ENCODE results near the gene ZNF672. TPM values are rescaled to one million over a fixed set of nuclear protein-coding genes. Genes with fewer than 3 reads are reported as not detected.

ZNF672 gene
- total and polyA plus RNA-seq, 2 of the 4 experiments (the other 2 are of a cell fraction): 6.6 to 12.6 TPM

DNA sequence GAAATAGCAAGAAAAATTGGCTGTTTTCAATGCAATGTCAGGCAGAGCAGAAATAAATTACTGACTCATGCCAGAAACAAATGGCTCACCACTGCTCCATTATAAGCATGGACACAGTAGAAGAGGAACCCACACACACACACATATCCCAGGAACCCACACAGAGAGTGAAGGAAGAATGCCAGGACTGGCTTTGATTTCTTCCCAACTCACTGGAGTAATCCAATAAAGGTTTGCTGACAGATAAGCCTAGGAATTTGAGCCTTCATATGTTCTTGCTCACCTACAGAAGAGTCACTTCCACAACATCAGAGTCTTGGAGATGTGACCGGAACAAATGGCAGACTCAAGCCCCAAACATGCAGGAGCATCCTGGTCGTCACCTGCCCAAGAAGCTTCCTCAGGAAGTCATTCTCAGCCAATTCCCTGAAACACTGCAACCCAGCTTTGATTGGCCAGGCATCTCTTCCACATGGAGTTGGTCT lies 14.5 kb upstream of the ZNF672 start (continued):
- TF ChIP-seq POLR2A (IDR thresholded peaks at IDR 0.05; ENCODE audit: low read depth, low read length): peak; percentile 36; the same call in 1 of the 2 replicates

- no CpG with 5 or more reads among the region's 1 CpG for WGBS, 2 experiments (ENCODE audit: extremely low coverage in 2 of 2, insufficient read length in 1 of 2)
- dilution Hi-C loops (cut with HindIII; ENCODE audit: low sequenced_read_pairs, unreplicated experiment) (no loop called here), intact Hi-C loops (cut with micrococcal nuclease) (no loop called here), in situ Hi-C loops (cut with MboI; ENCODE audit: low sequenced_read_pairs) (no loop called here)
- TF ChIP-seq MAZ (IDR thresholded peaks at IDR 0.05; ENCODE audit: borderline replicate concordance, low read depth, low read length) (no peak), MAFK (IDR thresholded peaks at IDR 0.05; ENCODE audit: low read depth, low read length) (no peak), RAD21 (IDR thresholded peaks at IDR 0.05; ENCODE audit: low read length) (no peak), MXI1 (IDR thresholded peaks at IDR 0.05; ENCODE audit: borderline replicate concordance, low read depth, low read length) (no peak), BHLHE40 (IDR thresholded peaks at IDR 0.05; ENCODE audit: low read depth, low read length) (no peak), FOS (IDR thresholded peaks at IDR 0.05; ENCODE audit: low read depth, low read length) (no peak), NFE2L2 (IDR thresholded peaks at IDR 0.05; ENCODE audit: low read depth, low read length) (no peak)
- ChIA-PET CTCF (no interaction called here), POLR2A (ENCODE audit: unreplicated experiment) (no interaction called here)
- H2AFZ ChIP-seq (replicated peaks; ENCODE audit: low read length, poor library complexity): no peak overlapping the region
- H2BK5ac ChIP-seq (ENCODE audit: low read depth, low read length, poor library complexity, severe bottlenecking): peak overlapping the region; percentile 48
- peak overlapping the region; percentile 22; the same call in 1 of the 2 replicates for H2AK5ac ChIP-seq (ENCODE audit: low read depth, low read length)
- ATAC-seq (ENCODE audit: low read depth) (no peak), DNase-seq (no peak)
- peaks cover 30% of the 10 kb centered on the region for H3K9me1 ChIP-seq (ENCODE audit: insufficient read depth, low read length)
- H3K9me3 ChIP-seq (ENCODE audit: control insufficient read depth, insufficient read depth, low read length): no peaks in the 10 kb centered on the region
- H3K79me1 ChIP-seq (ENCODE audit: low read depth in 1 of 2, low read length in 2 of 2): peaks cover 26 to 66% of the 10 kb centered on the region in 2 experiments
- H3K18ac ChIP-seq (ENCODE audit: low read depth, low read length): no peak overlapping the region
- H2BK120ac ChIP-seq (ENCODE audit: low read depth, low read length): peak overlapping the region; percentile 39
- H3K23ac ChIP-seq (ENCODE audit: low read depth, low read length): peak overlapping the region; percentile 22; the same call in 1 of the 2 replicates
- H2BK15ac ChIP-seq (ENCODE audit: low read depth, low read length): peak overlapping the region; percentile 57; the same call in 1 of the 3 replicates
- H3K4ac ChIP-seq (ENCODE audit: low read depth, low read length): peak overlapping the region; percentile 67
- no peak overlapping the region for H3K4me3 ChIP-seq (ENCODE audit: insufficient read depth, low read depth, low read length)
- H3K4me1 ChIP-seq (ENCODE audit: control insufficient read depth, insufficient read depth, low read length): peaks cover 24% of the 10 kb centered on the region
- BruUV-seq (replicated peaks): no TSS peak
- H4K5ac ChIP-seq (ENCODE audit: low read depth, low read length): no peak overlapping the region
- peaks cover 24% of the 10 kb centered on the region; the same call in 1 of the 2 replicates for H4K20me1 ChIP-seq (ENCODE audit: insufficient read depth, low read length)
- H3K56ac ChIP-seq (ENCODE audit: extremely low read depth, insufficient read depth, low read length): no peak overlapping the region
- H2AK9ac ChIP-seq (replicated peaks; ENCODE audit: low read depth, low read length, poor library complexity): no peak overlapping the region
- H3K9ac ChIP-seq (ENCODE audit: low read depth, low read length): no peak overlapping the region
- H2BK20ac ChIP-seq (ENCODE audit: low read depth, low read length): peak overlapping the region; percentile 72
- H4K8ac ChIP-seq (ENCODE audit: low read depth in 2 of 2, low read length in 2 of 2): peak overlapping the region in 1 of 2 experiments; percentile 37; a peak in 1 of 4 replicates
- peak overlapping the region; percentile 84 for H3K4me2 ChIP-seq (ENCODE audit: low read depth, low read length)
- peaks cover 15% of the 10 kb centered on the region for H3K36me3 ChIP-seq (ENCODE audit: control insufficient read depth, insufficient read depth, low read length)
- no peaks in the 10 kb centered on the region for H3K27me3 ChIP-seq (ENCODE audit: control insufficient read depth, insufficient read depth, low read length)
- H4K91ac ChIP-seq (ENCODE audit: insufficient read depth, low read depth, low read length): peak overlapping the region; percentile 25
- no peak overlapping the region for H3K27ac ChIP-seq (ENCODE audit: insufficient read depth, low read length)
- H3K14ac ChIP-seq (replicated peaks; ENCODE audit: low read depth, low read length): peak overlapping the region; percentile 16; the same call in 1 of the 2 replicates
Measured at GRCh38 chr1:248824301-248824700, 13.7 kb upstream of the ZNF672 start.

Data from IMR-90 (cell line).